ENCODE measurements around the gene EYA4.

DNA sequence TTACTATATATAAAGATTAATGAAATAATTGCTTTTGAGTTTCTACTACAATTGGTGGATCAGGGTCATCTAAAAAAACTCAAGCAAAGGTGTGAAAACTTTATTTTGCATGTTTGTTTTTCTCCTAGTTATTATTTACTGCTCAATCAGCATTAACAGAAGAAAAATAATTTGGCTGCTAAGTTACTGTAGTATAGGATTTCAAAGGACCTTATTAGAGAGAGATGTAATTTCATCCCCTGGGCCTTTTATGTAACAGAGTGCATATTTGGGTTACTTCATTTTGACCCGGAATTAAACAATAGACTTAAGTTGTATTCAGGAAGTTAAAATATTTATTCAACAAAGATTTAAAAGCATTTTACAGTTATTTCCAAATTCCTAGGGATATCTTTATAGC, 49.8 kb downstream of the EYA4 start:
- TF ChIP-seq, protein P1, sequence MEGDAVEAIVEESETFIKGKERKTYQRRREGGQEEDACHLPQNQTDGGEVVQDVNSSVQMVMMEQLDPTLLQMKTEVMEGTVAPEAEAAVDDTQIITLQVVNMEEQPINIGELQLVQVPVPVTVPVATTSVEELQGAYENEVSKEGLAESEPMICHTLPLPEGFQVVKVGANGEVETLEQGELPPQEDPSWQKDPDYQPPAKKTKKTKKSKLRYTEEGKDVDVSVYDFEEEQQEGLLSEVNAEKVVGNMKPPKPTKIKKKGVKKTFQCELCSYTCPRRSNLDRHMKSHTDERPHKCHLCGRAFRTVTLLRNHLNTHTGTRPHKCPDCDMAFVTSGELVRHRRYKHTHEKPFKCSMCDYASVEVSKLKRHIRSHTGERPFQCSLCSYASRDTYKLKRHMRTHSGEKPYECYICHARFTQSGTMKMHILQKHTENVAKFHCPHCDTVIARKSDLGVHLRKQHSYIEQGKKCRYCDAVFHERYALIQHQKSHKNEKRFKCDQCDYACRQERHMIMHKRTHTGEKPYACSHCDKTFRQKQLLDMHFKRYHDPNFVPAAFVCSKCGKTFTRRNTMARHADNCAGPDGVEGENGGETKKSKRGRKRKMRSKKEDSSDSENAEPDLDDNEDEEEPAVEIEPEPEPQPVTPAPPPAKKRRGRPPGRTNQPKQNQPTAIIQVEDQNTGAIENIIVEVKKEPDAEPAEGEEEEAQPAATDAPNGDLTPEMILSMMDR (conservative IDR thresholded peaks at IDR 0.05 in 1 of 2, IDR thresholded peaks at IDR 0.05 in 1 of 2; ENCODE audit: extremely low read depth in 1 of 2, insufficient read depth in 1 of 2, low read depth in 1 of 2, low read length in 2 of 2): no peak
- no peak for TF ChIP-seq EZH2 (IDR thresholded peaks at IDR 0.05; ENCODE audit: borderline replicate concordance, low read length)

Measured in mammary epithelial cell (primary cell).